Sigmoid colon (tissue), 7 donors: ENCODE data around the gene GAB2. TPM values are rescaled to one million over a fixed set of nuclear protein-coding genes. Genes with fewer than 3 reads are reported as not detected.

Source experiments
- DNase-seq: peaks from one replicate; pipeline ENCODE4 v3.0.0-alpha.2; 2019
- H3K27ac ChIP-seq, 4 donors: fragments of 200-600 bp; sonication (generic); one replicate each; pipeline ENCODE4 v1.5.1; 2016 to 2019; ENCODE audit warnings: mild to moderate bottlenecking in 1 of 4
- H3K27me3 ChIP-seq, 3 donors: fragments of 200-600 bp; sonication (generic); one replicate each; pipeline ENCODE4 v1.5.1; 2019; ENCODE audit warnings: mild to moderate bottlenecking in 1 of 3
- H3K36me3 ChIP-seq, 4 donors: fragments of 200-600 bp; sonication (generic); one replicate each; pipeline ENCODE4 v1.5.1; 2016 to 2019
- H3K4me1 ChIP-seq, 4 donors: fragments of 200-600 bp; sonication (generic); one replicate each; pipeline ENCODE4 v1.5.1; 2017 to 2019
- H3K4me3 ChIP-seq, 4 donors: fragments of 200-600 bp; sonication (generic); one replicate each; pipeline ENCODE4 v1.5.1; 2017 to 2019; ENCODE audit warnings: mild to moderate bottlenecking in 2 of 4, moderate library complexity in 1 of 4
- H3K9me3 ChIP-seq, 4 donors: fragments of 200-600 bp in 3 of 4; sonication (generic) in 3 of 4; one replicate each; pipeline versions ENCODE4 v1.5.1 to v1.6.1; 2013 to 2019
- CTCF ChIP-seq, 4 experiments: fragments of 450-650 bp in 3 of 4; fragments of 200-600 bp in 1 of 4; IDR thresholded peaks; one replicate each; pipeline ENCODE4 v1.5.1; 2016 to 2019; ENCODE audit warnings: antibody characterized with exemption in 4 of 4, mild to moderate bottlenecking in 3 of 4, moderate library complexity in 2 of 4
- EP300 ChIP-seq, 4 donors: sonication (generic); formaldehyde crosslinking; IDR thresholded peaks; one replicate each; pipeline ENCODE4 v1.6.1; 2017; ENCODE audit warnings: antibody characterized with exemption in 4 of 4
- POLR2A ChIP-seq, 2 donors: fragments of 450-650 bp; IDR thresholded peaks; one replicate each; pipeline ENCODE4 v1.6.1; 2016; ENCODE audit warnings: antibody characterized with exemption in 2 of 2, mild to moderate bottlenecking in 2 of 2, moderate library complexity in 2 of 2
- POLR2AphosphoS5 ChIP-seq, 4 donors: sonication (generic); formaldehyde crosslinking; IDR thresholded peaks; one replicate each; pipeline ENCODE4 v1.6.1; 2017; ENCODE audit warnings: antibody characterized with exemption in 4 of 4
- WGBS, 2 donors: extraction: QIAGEN DNeasy Blood & Tissue Kit; methylation state at CpG; one replicate each; pipeline ENCODE4 v1.1.7; 2013; 5-methylcytosine and 5-hydroxymethylcytosine counted together
- intact Hi-C: fragments of 100-400 bp; cut with DNase I; formaldehyde crosslinking; loops from one replicate; pipeline ENCODE4 v1.15.1; 2023
- polyA plus RNA-seq, 3 donors: library from polyadenylated mRNA; stranded (reverse); fragments of 200-250 nt; gene quantifications; one replicate each; pipeline ENCODE4 v1.2.3, GENCODE V29; 2013
- total RNA-seq, 4 donors: library from RNA; depleted of rRNA; stranded (reverse); fragments of >200 nt; gene quantifications; one replicate each; pipeline ENCODE4 v1.1.0, GENCODE V29; 2016
- donor health status: healthy with polysubstance abuse.
- donor health status: Bipolar disorder and iron deficiency.
- donor health status: healthy.

GAB2 gene
- total and polyA plus RNA-seq, 7 donors, result 10.8 to 23.5 (median 13.6) TPM

GRCh38 chr11:78346799-78347198, 70.8 kb downstream of the GAB2 start:
- intact Hi-C loops, result no loop called here
- Histone ChIP-seq H3K27ac (no peak overlapping the region), H3K4me3 (no peak overlapping the region), H3K27me3 (no peaks in the 10 kb centered on the region), H3K4me1 (peaks cover 0 to 46% (median 36%) of the 10 kb centered on the region in 4 donors), H3K9me3 (no peaks in the 10 kb centered on the region), H3K36me3 (no peaks in the 10 kb centered on the region)
- TF ChIP-seq POLR2A (IDR thresholded peaks at IDR 0.05), result no peak
- no peak for TF ChIP-seq EP300 (IDR thresholded peaks at IDR 0.05)
- no peak for TF ChIP-seq CTCF (IDR thresholded peaks at IDR 0.05)
- no peak for TF ChIP-seq POLR2AphosphoS5 (IDR thresholded peaks at IDR 0.05)
- no peak for DNase-seq
- WGBS, 2 donors, result 48 to 69% methylated on average over 1 of the region's 1 CpG

- WGBS, 2 donors, result 98 to 99% methylated on average over 3 of the region's 3 CpGs
- H3K9me3 ChIP-seq, result no peaks in the 10 kb centered on the region
- no peak for TF ChIP-seq CTCF (IDR thresholded peaks at IDR 0.05)
- TF ChIP-seq POLR2A (IDR thresholded peaks at IDR 0.05), result no peak
- no peak for TF ChIP-seq EP300 (IDR thresholded peaks at IDR 0.05)
- TF ChIP-seq POLR2AphosphoS5 (IDR thresholded peaks at IDR 0.05), result no peak
- no peaks in the 10 kb centered on the region for H3K36me3 ChIP-seq
- H3K4me1 ChIP-seq, result peaks cover 0 to 33% (median 25%) of the 10 kb centered on the region in 4 donors
- H3K4me3 ChIP-seq, result no peak overlapping the region
- DNase-seq, result no peak
- intact Hi-C loops, result no loop called here
- no peaks in the 10 kb centered on the region for H3K27me3 ChIP-seq
- H3K27ac ChIP-seq, result no peak overlapping the region
These were observed 72.2 kb downstream of the GAB2 start for GRCh38 chr11:78345450-78345849.

GRCh38 chr11:78344676-78345075, 72.9 kb downstream of the GAB2 start:
- Histone ChIP-seq H3K9me3 (no peaks in the 10 kb centered on the region), H3K27me3 (no peaks in the 10 kb centered on the region), H3K4me1 (peaks cover 0 to 25% (median 17%) of the 10 kb centered on the region in 4 donors), H3K27ac (no peak overlapping the region), H3K36me3 (no peaks in the 10 kb centered on the region), H3K4me3 (no peak overlapping the region)
- no peak for DNase-seq
- TF ChIP-seq CTCF (IDR thresholded peaks at IDR 0.05), result no peak
- 82 to 94% methylated on average over 2 of the region's 2 CpGs for WGBS, 2 donors
- intact Hi-C loops, result no loop called here

- Histone ChIP-seq H3K36me3 (no peaks in the 10 kb centered on the region), H3K27me3 (no peaks in the 10 kb centered on the region), H3K4me3 (no peak overlapping the region), H3K4me1 (peaks cover 0 to 19% (median 12%) of the 10 kb centered on the region in 4 donors), H3K27ac (no peak overlapping the region), H3K9me3 (no peaks in the 10 kb centered on the region)
- WGBS, 2 donors, result 42 to 78% methylated on average over 1 of the region's 1 CpG
- no peak for DNase-seq
- TF ChIP-seq POLR2AphosphoS5 (IDR thresholded peaks at IDR 0.05) (no peak), EP300 (IDR thresholded peaks at IDR 0.05) (no peak), CTCF (IDR thresholded peaks at IDR 0.05) (no peak)
- intact Hi-C loops, result no loop called here
These were observed 73.5 kb downstream of the GAB2 start for GRCh38 chr11:78344094-78344493.

GRCh38 chr11:78343303-78343702, 74.3 kb downstream of the GAB2 start:
- DNase-seq, result no peak
- H3K9me3 ChIP-seq, result no peaks in the 10 kb centered on the region
- 94 to 99% methylated on average over 2 of the region's 2 CpGs for whole genome bisulfite sequencing, 2 donors
- intact Hi-C loops, result no loop called here
- H3K36me3 ChIP-seq, result no peaks in the 10 kb centered on the region
- TF ChIP-seq EP300 (IDR thresholded peaks at IDR 0.05) (no peak), POLR2AphosphoS5 (IDR thresholded peaks at IDR 0.05) (no peak)
- peaks cover 0 to 11% (median 4%) of the 10 kb centered on the region in 4 donors for H3K4me1 ChIP-seq
- H3K27ac ChIP-seq, result no peak overlapping the region
- H3K27me3 ChIP-seq, result no peaks in the 10 kb centered on the region
- no peak overlapping the region for H3K4me3 ChIP-seq
